HG02840 (cell line): ENCODE measurements around the gene KIAA0753.

Experiments used
- ATAC-seq: cut with Tn5 transposase; IDR thresholded peaks from one replicate; pipeline ENCODE4 v1.9.1; 2021; ENCODE audit warnings: mild to moderate bottlenecking, moderate library complexity, moderate number of reproducible peaks; ENCODE audit not compliant: unreplicated experiment, low FRiP score

The KIAA0753 gene

DNA sequence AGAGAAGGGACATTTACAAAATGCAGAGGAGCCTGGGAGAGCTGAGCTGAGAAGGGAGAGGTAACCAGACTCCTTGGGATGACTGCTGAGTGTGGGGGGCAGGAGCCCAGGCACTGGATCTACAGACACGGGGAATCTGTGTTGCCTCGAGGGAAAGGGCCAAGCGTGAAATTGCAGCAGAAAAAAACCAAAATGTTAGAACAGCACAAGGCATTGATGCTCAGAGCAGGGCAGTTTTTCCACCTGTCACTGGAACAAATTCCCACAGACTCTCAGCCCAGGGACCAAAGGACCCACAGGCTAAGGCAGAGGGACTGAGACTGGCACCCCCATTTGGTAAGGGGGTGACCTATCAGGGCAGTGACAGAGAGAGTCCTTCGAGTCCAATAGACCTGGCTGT is 86.2 kb downstream of the KIAA0753 start:
- no peak for ATAC-seq

DNA sequence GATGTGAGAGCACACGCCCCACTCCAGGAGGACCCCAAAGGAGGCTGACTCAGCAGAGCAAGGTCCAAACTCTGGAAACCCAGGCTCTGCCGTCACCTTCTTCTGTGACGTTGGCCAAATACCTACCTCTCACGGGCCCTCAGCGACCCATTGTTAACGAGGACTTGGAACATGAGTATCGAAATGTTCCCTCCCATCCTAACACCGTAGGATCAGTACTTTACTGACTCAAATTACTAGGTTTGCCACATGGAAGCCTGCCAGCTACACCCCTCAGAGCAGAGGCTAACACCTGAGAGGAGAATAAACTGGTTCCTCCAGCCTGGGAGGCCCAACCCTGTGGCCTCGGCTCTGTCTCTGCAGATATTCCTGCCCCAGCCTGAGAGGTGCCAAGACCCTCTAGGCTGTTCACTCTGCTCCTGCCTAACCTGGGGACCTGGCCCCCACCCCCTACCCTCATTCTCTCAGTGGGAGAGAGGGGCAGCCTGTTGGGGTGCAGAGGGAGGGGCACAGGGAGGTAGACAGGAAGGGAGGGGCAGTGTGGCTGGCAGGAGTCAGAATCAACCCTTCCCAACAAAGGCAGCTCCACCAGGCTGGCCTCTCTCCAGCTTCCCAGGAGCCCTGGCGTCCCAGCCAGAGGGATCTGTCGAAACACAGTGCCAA is 88.5 kb downstream of the KIAA0753 start:
- ATAC-seq = no peak

DNA sequence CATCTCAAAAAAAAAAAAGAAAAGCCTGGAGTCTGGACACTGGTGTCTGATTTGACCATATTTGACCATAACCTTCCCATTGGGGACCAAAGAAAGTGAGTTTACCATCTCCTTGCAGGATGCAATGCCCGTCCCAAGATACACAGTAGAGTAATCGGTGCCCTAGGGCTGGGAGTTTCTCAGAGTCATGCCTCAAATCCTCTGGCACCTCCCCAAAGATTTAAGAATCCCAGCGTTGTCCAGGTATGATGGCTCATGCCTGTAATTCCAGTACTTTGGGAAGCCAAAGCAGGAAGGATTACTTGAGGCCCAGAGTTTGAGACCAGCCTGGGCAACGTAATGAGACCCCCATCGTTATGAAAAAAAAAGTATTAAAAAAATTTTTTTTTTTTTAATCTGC is 89.2 kb downstream of the KIAA0753 start:
- ATAC-seq = no peak

DNA sequence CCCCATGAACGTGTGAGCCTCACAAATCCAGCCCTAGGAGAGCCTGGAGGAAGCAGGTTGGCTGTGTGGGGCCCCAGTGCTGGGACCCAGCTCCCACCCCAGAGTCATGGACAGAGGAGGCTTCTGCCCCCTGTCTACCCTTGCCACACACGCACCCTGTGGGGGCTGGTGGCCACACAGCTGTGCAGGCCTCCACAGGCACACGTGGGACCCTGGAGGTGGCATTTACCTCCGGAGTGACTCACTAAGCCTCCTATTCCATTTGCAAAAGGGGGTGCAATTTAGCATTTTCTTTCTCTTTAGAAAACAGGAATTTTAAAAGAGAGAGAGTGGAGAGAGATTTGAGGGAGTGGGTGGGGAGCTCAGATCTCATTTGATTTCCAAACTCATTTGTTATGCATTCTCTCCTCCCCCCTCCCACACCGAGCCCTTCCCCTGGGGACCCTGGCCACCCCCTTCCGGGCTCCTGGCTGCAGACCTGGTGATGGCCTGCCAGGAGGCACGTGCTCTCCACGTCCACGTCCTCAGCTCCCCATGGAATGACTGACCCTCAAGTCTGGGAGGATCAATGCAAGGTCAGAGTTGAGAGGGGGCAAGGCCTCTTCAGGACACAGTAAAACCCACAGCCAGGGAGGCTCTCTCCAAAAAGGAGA is 91.0 kb downstream of the KIAA0753 start:
- no peak for ATAC-seq

DNA sequence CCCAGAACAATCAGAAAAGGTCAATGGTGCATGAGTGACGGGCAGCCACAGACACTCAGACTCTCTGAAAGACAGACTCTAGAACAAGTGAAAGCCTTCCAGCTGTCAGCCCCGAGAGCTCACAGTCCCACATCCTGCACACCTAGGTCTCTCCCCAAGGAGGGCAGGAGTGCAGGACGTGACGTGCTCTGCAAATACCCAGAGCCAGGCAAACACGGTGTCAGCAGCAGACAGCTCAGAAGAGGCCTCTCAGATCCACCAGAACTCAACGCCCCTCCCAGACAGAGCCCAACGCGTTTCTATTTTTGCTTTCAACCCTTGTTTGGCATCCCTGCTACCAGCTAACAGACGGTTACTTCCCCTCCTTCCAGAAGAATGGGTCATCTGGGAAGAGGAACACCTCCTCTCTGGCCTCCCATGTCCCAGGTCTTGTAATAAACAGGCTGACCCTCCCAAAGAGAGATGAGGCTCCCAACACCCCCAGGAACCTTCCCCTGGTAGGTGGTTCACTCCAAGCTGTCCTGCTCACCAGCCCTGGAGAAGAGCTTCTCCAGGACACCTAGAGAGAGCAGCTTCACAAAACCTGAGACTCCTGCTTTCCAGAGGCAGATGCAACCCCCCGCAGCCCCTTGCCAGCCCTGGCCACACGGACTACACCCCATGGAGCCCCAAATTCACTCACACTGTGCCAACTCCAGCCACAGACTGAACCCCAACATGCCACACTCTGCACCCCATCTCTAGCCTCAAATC is 91.8 kb downstream of the KIAA0753 start:
- ATAC-seq = no peak

DNA sequence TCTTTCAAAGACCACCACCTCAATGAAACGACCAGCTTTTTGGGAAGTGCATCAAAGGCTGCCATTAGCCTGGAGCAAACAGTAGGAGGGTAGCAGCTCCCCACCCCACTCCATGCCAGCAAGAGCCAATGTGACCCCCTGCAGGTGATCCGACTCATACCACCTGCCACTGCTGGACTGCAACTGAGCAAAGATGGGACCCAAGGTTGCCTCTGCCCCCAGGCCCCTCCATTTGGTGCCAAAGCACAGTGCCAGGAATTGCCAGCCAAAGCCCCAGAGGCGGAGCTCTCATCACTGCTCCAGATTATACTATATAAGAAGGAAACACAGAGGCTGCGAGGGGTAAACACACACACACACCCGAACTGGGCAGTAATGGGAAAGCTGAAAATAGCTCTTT is 92.5 kb downstream of the KIAA0753 start:
- ATAC-seq = no peak

DNA sequence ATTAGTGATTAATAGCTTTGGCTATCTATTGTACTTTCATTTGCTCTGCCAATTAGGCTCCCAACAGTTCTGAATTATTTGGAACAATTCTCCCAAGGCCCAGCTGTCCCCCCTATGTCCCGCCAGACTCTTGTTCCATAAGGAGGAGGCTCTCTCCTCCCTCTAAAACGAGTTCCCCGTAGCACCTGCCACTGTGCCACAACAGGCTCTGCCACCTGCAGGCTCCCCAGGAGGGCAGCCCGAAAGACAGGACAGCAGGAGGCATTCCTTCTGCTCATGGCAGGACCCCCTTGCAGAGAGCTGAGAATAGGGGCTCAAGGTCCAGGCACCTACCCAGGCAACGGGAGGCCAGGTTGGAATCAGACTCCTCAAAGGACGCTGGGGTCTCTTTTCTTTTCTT is 93.2 kb downstream of the KIAA0753 start:
- ATAC-seq = no peak

DNA sequence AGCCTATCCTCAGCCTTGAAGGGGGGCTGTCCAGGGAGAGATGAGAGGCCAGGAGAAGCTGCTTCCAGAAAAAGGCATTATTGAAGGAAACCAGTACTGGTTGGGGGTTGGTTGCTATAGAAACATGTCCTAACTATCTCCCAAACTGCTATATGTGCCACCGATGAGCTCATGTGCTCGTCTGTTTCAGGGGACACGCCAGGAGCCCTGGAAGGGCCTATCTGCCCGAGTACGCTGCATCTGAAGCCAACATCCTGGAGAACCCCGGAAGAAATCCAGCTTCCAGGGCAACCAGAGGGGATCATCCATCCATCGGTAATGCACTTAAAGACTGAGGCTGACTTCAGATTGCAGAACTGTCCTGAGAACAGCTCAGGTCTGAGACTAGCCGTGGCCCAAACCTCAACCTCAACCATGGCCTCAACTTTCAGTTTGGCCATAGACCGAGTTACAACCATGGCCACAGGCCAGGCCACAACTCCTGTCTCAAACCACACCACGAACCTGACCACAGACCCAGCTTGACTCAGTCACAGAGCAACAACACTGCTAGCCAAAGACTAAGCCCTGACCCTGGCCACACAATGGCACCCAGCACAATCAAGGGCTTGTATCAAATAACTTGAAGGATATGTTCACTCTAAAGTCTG is 94.3 kb downstream of the KIAA0753 start:
- ATAC-seq = no peak

DNA sequence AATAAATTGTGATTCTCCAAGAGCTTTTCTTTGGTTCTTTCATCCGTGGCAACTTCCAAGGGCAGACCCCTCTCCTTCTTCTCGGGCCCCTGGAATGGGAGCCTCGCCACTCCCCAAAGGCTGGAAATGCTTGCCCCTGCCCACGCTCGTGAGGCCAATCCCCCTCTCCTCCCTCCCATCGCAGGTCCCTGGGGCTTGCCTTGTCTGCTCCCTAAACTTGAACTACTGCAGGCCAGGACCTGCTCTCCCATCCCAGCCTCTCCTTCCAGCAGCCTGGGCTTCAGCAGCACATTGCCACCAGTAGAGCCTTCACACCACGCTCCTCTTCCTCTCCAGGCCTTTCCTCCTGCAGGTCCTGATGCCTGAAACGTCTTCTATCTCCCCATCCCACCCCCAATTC is 95.2 kb downstream of the KIAA0753 start:
- ATAC-seq = no peak

DNA sequence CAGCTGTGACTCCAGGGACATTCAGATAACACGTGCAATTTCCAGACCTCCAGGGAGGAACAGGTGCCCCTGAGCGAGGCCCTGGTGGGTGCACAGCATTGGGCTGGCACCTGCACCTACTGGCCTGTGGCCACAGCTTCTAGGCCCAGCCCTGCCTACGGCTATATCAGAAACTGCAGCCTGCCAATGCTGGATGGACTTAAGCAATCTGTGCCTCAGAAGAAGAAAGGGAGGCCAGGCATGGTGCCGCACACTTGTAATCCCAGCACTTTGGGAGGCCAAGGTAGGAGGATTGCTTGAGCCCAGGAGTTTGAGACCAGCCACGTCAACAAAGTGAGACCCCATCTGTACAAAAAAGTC is 96.5 kb downstream of the KIAA0753 start:
- ATAC-seq = no peak

DNA sequence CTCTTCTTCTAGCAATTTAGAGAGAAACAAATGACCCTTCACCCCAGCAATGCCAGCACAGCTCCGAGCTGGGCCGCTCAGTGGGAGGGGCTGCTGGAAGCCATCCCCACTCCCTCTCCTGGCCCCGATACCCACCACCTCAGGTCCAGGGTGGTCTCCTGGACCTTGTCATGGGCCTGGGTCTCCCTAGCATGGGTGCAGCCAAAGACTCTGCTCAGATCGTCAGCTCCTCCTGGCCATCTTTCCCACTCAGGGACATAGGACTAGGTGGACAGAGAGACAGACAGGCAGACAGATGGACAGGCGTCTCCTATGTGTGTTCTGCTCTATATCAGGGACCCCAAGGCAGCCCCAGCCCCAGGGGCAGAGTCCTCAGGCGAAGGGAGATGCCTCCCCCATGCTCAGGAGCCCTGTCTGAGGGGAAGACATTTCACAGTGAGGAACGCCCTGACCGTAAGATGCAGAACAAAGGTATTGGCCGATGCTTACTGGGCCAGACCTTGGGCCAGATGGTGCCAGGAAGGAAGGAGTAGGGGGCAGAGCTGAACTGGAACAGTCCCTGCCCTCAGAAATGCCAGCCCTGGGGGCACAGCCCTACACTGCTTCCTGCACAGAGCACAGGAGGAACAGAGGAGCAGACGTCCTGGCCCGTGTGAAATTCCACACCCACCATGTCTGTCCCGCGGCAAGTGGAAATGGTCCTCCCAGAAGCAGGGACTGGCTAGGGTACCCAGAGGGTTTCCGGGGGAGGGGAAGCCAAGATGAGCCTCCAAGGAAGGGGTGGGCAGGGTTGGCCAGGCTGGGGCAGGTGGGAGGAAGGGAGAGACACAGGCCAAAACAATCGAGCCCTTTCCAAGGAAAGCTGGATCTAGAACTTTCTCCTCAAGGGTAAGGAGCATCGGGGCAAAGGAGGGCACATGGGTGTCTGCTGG is 97.2 kb downstream of the KIAA0753 start:
- ATAC-seq = no peak

DNA sequence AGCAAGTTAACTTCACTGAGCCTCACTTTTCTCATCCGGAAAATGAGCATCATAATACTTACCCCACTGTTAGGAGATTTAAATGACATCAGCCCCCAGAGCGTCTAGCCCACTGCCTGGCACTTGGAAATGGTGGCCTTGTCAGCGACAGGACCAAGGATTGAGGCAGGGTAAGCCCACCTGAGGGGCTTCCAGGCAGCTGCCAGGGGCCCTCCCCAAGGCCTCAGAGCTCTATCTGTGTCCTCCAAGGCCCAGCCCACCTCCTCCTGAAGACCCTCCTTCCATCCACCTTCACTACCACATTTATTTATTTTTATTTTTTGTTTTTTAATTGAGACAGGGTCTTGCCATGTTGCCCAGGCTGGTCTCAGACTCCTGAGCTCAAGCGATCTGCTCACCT is 97.9 kb downstream of the KIAA0753 start:
- ATAC-seq = no peak

DNA sequence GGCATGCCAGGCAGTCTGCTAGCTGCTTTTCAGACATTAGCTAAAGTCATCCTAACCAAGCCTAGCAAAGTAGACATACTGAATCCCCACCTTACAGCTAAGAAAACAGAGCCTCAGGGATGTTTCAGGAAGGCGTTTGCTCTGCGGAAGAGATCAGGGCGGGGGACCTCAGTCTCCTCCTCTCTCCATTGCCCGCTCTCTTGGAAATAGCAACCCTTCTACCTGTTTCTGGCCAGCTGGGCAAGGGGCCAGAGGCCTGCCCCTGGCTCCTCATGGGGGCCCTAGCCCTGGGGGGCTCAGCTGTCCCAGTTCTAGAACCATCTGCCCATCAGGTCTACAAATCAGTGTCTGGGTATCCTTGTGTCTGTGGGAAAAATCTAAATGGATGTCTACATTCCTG is 98.6 kb downstream of the KIAA0753 start:
- ATAC-seq = no peak

DNA sequence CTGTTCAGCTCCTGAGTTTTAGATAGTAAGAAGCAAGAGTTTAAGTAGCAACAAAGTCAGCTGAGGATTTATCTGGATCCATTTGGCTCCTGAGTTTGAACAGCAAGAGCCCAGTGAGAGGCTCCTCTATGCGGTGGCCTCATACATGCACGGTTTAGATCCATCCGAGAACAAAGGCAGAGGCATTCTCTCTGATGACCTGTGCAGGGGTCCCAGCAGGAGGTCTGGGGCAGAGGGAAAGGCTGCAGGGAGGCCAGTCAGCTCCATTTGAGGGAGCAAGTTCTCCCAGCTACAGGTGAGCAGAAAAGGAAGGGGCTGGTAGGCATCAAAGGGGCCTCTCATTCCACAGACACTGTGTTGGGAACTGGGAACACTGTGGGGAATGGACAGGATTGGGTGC is 100.6 kb downstream of the KIAA0753 start:
- no peak for ATAC-seq

DNA sequence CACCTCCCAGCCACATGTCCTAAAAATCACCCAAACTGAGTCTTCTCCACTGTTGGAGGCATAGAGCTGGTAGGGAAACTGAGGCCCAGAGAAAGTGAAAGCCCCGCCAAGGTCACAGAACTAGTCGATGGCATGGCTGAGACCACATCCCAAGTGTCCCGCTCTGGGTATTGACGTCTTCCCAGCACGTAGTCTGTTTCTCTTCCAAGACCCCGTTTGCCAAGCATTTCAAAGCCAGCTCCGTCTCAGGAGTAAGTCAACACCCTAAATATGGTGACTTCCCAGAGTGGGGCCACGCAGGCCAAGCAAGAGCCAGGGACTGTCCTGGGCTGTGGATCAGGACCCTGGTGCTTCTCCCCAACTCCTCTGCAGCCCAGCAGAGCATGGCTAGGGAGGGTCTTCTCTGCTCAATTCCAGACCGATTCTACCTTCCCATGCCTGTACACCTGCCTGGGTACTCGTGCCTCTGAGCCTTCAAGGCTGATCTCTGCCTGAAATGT is 103.9 kb downstream of the KIAA0753 start:
- ATAC-seq = no peak

DNA sequence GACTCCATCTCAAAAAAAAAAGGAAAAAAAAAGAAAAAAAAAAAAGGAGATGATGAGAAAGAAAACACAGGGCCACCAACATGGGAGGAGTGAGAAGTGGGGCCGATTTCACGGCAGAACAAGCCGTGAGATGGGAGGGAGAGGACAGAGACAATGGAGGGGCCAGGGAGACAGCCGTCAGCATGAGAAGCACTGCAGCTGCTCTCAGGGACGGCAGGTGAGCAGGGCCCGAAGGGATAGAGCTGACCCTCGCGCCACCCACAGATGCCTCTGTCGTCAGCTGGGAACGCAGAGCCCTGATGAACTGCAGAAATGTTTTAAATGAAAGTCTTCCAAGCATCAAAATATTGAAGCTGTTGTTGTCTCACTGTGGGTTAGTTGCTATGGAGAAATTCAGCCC is 104.5 kb downstream of the KIAA0753 start:
- no peak for ATAC-seq

DNA sequence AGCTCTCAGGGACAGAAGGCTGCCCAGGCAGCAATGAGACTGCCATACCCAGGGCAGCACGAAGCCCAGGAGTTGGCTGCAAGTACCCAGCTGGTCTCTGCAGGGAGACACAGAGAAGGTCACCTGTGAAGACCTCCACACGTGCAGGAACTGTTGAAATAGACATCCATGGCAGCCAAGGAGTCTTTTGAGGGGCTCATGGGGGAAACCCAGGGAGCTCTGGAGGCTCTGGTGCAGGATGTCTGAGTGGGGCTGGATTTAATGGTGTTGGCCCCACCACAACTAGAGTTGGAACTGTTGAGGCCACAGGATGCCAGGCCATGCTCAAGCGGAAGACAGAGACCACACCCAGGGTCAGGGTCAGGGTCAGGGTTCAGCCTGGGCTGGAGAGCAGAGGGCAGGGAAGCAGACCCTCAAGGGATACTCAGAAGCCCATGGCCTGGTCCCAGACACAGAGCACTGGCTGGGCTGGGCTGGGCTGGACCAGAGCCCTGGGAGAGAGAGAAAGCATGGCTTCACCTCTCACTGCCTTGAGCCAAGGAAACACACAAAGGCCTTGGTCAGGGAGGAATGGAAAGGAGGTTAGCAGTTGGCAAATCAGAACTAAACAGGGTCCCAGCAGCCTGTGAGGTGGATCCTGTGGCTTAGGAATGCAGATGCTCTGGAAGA is 105.5 kb downstream of the KIAA0753 start:
- ATAC-seq = no peak

DNA sequence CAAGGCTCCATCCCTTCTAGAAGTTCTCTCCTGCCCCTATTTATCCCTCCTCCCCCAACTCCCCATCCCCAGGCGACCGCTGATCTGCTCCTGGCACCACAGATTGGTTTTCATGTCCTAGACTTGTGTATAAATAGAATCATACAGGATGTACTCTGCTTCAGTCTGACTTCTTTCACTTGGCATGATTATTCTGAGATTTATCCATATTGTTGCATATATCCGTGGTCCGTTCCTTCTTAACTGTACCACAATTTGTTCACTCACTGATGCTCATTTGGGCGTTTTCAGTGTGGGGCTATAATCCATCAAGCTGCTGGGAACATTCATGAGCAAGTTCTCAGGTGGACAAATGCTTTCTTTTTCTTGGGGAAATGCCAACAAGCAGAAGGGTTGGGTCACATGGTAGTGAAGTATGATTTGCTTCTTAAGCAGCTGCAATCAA is 108.0 kb downstream of the KIAA0753 start:
- no peak for ATAC-seq

DNA sequence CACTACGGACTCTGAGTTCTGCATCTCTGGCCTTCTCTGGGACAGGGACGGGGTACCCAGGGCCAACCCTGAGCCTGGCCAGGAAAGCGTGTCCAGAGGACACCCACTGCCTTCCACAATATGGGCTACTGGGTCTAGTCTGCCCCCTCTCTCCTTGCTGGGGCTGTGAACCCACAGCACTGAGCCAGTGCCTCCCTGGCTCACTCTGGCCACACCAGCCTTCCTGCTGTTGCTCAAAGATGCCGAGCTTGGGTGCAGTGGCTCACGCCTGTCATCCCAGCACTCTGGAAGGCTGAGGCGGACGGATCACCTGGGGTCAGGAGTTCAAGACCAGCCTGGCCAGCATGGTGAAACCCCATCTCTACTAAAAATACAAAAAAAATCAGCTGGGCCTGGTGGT is 108.9 kb downstream of the KIAA0753 start:
- ATAC-seq = no peak
